Activated T-helper 2 cell treated with anti-CD3 and anti-CD28 coated beads, Interferon-gamma antibody, Interleukin-2, Interleukin-4, amounts not matched to agents 10 μg/mL and 5 μg/mL and 100 μg/mL, durations not matched to agents 14 hours and 24 hours and 36 hours (primary cell): ENCODE data around the gene RPL9. TPM values are rescaled to one million over a fixed set of nuclear protein-coding genes. Genes with fewer than 3 reads are reported as not detected.

Source experiments
- total RNA-seq: library from RNA; stranded (reverse); gene quantifications from 2 replicates; pipeline ENCODE4 v1.2.3, GENCODE V29; 2022

Gene RPL9
- total RNA-seq, 1 donor from 2014 or later = 1,761 TPM

Other genes starting within 250 kb of the RPL9 start
- gene RFC1, start 92.6 kb downstream of the RPL9 start, total RNA-seq = 56.6 and 64.7 TPM in 2 replicates
- gene KLB, start 52.0 kb downstream of the RPL9 start, total RNA-seq = not detected in 2 replicates
- gene LIAS, start 134 bp upstream of the RPL9 start, total RNA-seq = 19.1 and 19.8 TPM in 2 replicates
- 34.8 and 40.1 TPM in 2 replicates for gene UGDH, start 68.5 kb upstream of the RPL9 start, total RNA-seq
- 1.7 and 1.9 TPM in 2 replicates for gene SMIM14, start 179.9 kb upstream of the RPL9 start, total RNA-seq
- gene UBE2K, start 239.2 kb upstream of the RPL9 start, total RNA-seq = 94.1 and 94.8 TPM in 2 replicates